ENCODE results near the gene ZNF281. TPM values are rescaled to one million over a fixed set of nuclear protein-coding genes. Genes with fewer than 3 reads are reported as not detected.

The ZNF281 gene
- total and polyA plus RNA-seq, 4 donors: 4.9 to 18.4 (median 13.1) TPM

DNA sequence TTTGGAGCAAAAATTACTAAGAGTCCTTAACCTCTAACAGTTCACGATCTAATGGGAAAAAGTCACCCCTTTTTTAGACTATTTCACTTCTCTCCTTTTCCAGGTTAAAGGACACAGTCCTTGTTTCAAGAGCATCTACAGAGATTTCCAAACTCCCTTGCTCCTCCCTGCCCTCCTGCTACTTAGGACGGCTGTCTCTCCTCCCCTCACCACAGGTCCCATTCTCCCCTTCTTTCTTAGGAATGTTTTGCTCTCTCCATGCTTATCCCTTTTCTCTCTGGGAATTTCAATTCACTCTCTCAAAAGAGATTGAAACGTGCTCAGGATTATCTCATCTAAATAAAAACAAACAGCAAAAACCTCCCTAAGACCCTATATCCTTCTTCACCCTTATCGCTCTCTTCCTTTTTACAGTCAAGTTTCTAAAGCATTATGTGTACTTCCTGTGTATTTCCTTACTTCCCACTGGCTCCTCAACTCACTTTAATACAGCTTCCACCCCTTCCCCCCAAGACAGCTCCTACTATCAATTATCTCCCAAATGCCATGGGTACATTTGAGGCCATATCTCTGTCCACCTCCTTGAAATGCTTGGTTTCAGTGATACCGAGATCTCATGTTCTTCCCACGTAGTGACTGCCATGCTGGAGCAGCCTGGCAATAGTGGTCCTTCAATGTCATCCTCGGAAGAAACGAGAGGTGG lies 43.2 kb upstream of the ZNF281 start:
- no peak for DNase-seq (ENCODE audit: low spot score)
- no peak for TF ChIP-seq HNF4G (IDR thresholded peaks at IDR 0.05)
- no peak for TF ChIP-seq HNF4A (conservative IDR thresholded peaks at IDR 0.05)
- TF ChIP-seq YY1 (IDR thresholded peaks at IDR 0.05): no peak
- no peak for TF ChIP-seq RAD21 (IDR thresholded peaks at IDR 0.05)
- no peak for TF ChIP-seq RXRA (IDR thresholded peaks at IDR 0.05)
- TF ChIP-seq, protein P1, sequence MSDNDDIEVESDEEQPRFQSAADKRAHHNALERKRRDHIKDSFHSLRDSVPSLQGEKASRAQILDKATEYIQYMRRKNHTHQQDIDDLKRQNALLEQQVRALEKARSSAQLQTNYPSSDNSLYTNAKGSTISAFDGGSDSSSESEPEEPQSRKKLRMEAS (IDR thresholded peaks at IDR 0.05): no peak
- TF ChIP-seq, protein P2, sequence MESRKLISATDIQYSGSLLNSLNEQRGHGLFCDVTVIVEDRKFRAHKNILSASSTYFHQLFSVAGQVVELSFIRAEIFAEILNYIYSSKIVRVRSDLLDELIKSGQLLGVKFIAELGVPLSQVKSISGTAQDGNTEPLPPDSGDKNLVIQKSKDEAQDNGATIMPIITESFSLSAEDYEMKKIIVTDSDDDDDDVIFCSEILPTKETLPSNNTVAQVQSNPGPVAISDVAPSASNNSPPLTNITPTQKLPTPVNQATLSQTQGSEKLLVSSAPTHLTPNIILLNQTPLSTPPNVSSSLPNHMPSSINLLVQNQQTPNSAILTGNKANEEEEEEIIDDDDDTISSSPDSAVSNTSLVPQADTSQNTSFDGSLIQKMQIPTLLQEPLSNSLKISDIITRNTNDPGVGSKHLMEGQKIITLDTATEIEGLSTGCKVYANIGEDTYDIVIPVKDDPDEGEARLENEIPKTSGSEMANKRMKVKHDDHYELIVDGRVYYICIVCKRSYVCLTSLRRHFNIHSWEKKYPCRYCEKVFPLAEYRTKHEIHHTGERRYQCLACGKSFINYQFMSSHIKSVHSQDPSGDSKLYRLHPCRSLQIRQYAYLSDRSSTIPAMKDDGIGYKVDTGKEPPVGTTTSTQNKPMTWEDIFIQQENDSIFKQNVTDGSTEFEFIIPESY (IDR thresholded peaks at IDR 0.05): no peak
- TF ChIP-seq, protein P3, sequence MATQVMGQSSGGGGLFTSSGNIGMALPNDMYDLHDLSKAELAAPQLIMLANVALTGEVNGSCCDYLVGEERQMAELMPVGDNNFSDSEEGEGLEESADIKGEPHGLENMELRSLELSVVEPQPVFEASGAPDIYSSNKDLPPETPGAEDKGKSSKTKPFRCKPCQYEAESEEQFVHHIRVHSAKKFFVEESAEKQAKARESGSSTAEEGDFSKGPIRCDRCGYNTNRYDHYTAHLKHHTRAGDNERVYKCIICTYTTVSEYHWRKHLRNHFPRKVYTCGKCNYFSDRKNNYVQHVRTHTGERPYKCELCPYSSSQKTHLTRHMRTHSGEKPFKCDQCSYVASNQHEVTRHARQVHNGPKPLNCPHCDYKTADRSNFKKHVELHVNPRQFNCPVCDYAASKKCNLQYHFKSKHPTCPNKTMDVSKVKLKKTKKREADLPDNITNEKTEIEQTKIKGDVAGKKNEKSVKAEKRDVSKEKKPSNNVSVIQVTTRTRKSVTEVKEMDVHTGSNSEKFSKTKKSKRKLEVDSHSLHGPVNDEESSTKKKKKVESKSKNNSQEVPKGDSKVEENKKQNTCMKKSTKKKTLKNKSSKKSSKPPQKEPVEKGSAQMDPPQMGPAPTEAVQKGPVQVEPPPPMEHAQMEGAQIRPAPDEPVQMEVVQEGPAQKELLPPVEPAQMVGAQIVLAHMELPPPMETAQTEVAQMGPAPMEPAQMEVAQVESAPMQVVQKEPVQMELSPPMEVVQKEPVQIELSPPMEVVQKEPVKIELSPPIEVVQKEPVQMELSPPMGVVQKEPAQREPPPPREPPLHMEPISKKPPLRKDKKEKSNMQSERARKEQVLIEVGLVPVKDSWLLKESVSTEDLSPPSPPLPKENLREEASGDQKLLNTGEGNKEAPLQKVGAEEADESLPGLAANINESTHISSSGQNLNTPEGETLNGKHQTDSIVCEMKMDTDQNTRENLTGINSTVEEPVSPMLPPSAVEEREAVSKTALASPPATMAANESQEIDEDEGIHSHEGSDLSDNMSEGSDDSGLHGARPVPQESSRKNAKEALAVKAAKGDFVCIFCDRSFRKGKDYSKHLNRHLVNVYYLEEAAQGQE (IDR thresholded peaks at IDR 0.05): no peak
- TF ChIP-seq, protein P4, sequence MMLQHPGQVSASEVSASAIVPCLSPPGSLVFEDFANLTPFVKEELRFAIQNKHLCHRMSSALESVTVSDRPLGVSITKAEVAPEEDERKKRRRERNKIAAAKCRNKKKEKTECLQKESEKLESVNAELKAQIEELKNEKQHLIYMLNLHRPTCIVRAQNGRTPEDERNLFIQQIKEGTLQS (IDR thresholded peaks at IDR 0.05): no peak
- TF ChIP-seq, protein P5, sequence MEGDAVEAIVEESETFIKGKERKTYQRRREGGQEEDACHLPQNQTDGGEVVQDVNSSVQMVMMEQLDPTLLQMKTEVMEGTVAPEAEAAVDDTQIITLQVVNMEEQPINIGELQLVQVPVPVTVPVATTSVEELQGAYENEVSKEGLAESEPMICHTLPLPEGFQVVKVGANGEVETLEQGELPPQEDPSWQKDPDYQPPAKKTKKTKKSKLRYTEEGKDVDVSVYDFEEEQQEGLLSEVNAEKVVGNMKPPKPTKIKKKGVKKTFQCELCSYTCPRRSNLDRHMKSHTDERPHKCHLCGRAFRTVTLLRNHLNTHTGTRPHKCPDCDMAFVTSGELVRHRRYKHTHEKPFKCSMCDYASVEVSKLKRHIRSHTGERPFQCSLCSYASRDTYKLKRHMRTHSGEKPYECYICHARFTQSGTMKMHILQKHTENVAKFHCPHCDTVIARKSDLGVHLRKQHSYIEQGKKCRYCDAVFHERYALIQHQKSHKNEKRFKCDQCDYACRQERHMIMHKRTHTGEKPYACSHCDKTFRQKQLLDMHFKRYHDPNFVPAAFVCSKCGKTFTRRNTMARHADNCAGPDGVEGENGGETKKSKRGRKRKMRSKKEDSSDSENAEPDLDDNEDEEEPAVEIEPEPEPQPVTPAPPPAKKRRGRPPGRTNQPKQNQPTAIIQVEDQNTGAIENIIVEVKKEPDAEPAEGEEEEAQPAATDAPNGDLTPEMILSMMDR (IDR thresholded peaks at IDR 0.05; ENCODE audit: low read depth, low read length, missing input control): no peak
- TF ChIP-seq TAF1 (conservative IDR thresholded peaks at IDR 0.05): no peak
- TF ChIP-seq FOXA2 (IDR thresholded peaks at IDR 0.05): no peak
- no peak for TF ChIP-seq FOXA1 (IDR thresholded peaks at IDR 0.05)
- TF ChIP-seq SP1 (IDR thresholded peaks at IDR 0.05): no peak
- no peak for TF ChIP-seq EGR1 (IDR thresholded peaks at IDR 0.05; ENCODE audit: low read depth in 2 of 2)
- no peak for TF ChIP-seq NR2F2 (IDR thresholded peaks at IDR 0.05)
- no peak for TF ChIP-seq GABPA (IDR thresholded peaks at IDR 0.05 in 1 of 2, conservative IDR thresholded peaks at IDR 0.05 in 1 of 2)
- no peak for TF ChIP-seq JUND (IDR thresholded peaks at IDR 0.05)
- H3K4me3 ChIP-seq (ENCODE audit: low read depth in 1 of 3, low read length in 3 of 3): no peak overlapping the region
- peaks cover 0 to 3% (median 0%) of the 10 kb centered on the region in 4 donors for H3K36me3 ChIP-seq (ENCODE audit: control insufficient read depth in 4 of 4, insufficient read depth in 3 of 4, low read depth in 1 of 4, low read length in 3 of 4)
- 87% methylated on average over 8 of the region's 8 CpGs for WGBS
- H3K27ac ChIP-seq (ENCODE audit: low read depth in 1 of 2, low read length in 2 of 2): no peak overlapping the region
- H3K9ac ChIP-seq (ENCODE audit: low read depth in 1 of 2, low read length in 2 of 2): no peak overlapping the region
- no peaks in the 10 kb centered on the region for H3K9me3 ChIP-seq (ENCODE audit: control insufficient read depth in 4 of 4, low read length in 3 of 4)
- H3K27me3 ChIP-seq (ENCODE audit: control insufficient read depth in 4 of 4, insufficient read depth in 4 of 4, low read length in 3 of 4): no peaks in the 10 kb centered on the region
- no peaks in the 10 kb centered on the region for H3K4me1 ChIP-seq (ENCODE audit: control insufficient read depth in 4 of 4, insufficient read depth in 4 of 4, low read length in 3 of 4)

Data from liver (tissue), 9 donors.